GM19025 (cell line): ENCODE measurements around the gene ANAPC1.
"Not testable (repeated sequence)": the region's sequence is repeated elsewhere in the genome, so short reads cannot be mapped to it uniquely, and the experiment has no call there.

Experiments used
- ATAC-seq: cut with Tn5 transposase; IDR thresholded peaks from one replicate; pipeline ENCODE4 v1.9.1; 2021; ENCODE audit warnings: mild to moderate bottlenecking, low read depth, moderate library complexity; ENCODE audit not compliant: unreplicated experiment

ANAPC1 gene

DNA sequence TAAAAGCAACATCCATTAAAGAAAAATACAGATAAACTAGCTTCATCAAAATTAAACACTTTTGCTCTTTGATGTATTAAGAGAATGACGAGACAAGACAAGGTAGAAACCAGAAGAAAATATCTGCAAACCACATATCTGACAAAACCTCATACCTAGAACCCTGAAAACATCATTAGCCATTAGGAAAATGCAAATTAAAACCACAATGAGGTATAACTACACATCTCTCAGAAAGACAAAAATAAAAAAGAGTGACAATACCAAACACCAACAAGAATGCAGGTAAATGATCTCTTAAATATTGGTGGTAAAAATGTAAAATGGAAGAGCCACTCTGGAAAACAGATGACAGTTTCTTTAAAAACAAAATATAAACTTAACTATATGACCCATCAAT lies 53.5 kb downstream of the ANAPC1 start:
- not testable (repeated sequence) for ATAC-seq

DNA sequence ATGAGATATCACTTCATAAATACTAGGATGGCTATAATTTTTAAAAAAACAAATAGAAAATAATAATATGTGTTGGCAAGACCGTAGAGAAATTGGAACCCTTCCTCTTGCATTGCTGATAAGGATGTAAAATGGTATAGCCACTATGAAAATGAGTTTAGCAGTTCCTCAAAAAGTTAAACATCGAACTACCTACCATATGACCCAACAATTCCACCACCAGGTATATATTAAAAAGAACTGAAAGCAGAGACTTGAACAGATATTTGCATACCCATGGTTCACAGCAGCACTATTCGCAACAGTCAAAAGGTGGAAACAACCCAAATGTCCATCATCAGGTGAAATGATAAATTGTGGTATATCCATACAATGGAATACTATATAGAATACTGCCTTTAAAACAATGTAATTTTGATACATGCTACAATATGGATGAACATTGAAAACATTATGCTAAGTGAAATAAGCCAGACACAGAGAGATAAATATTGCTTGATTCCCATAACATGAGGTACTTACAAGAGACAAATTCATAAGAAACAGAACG lies 55.7 kb downstream of the ANAPC1 start:
- ATAC-seq = not testable (repeated sequence)

DNA sequence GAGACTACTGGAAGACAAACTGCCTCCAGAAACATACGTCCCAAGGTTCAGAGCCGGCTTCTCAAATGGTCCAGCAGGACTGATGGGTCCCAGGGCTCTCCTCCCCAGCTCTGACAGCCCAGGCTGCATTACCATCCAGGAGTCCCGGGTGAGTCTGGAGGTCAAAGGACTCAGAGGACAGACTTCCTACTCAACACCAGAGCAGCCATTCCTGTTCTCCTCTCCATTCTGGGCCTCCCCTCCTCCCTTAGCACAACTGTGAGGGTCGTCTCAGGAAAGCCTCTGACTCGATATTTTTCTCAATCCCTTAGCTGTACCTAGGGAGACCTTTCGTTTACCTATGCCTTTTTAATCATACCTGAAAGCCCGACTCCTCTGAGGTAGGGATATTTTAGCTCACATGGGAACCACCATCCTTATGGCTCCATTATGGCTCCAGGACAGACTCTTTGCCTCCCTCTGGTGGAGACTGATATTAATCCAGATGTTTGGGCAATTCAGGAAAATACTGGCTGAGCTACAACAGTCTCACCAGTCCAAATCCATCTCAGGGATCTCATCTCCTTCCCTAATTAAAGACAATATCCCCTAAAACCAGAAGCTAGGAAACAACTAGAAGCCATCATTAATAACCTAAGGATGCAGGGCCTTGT lies 70.9 kb downstream of the ANAPC1 start:
- ATAC-seq = not testable (repeated sequence)

DNA sequence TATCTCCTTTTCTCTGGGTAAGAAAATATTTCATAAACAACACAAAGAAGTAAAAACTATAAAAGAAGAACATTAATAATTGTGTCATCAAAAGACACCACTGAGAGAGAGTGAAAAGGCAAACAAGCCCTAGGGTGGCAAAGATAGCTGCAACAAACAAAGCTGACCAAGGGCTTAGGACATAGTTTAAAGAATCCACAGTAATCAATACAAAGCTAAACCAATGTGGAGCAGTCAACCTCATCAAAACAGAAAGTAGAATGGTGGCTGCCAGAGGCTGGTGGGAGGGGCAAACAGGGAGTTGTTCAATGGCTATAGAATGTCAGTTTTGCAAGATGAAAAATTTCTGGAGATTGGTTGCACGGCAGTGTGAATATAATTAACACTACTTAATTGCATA lies 93.4 kb downstream of the ANAPC1 start:
- not testable (repeated sequence) for ATAC-seq

DNA sequence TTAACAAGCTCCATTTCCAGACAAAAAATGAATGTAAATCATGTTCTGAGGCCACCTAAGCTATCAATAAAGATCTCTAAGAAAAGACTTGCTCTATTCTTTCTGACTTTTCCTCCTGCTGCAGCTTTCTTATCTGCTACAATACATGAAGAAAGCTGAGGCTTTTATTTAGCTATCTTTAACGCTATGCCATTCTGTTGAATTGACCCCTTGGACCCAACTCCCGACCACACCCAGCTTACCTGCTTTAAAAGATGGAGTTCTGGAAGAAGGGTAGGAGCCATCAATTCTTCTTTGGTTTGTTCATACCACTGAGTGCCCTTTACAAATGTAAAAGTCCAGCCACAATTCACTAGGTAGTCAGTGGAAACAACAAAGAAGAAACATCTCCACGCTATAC lies 99.9 kb downstream of the ANAPC1 start:
- ATAC-seq = not testable (repeated sequence)

DNA sequence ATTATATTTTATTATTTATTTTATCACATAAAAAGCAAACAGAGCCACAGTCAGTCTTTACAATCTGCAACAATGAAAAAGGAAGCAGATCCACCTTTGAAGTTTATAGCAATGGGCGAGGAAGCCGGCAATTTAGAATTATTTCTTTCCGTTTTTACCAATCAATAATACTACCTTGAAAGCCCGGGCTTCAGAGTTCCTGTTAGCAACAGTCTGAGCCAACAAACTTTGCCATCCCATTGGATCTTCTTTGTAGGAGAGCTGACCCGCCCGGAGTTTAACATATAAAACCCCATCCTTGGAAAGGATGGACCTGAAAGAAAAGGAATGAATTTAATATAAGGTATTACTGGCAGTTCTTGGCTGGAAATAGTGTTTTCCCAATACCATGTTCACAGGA lies 101.8 kb downstream of the ANAPC1 start:
- not testable (repeated sequence) for ATAC-seq

DNA sequence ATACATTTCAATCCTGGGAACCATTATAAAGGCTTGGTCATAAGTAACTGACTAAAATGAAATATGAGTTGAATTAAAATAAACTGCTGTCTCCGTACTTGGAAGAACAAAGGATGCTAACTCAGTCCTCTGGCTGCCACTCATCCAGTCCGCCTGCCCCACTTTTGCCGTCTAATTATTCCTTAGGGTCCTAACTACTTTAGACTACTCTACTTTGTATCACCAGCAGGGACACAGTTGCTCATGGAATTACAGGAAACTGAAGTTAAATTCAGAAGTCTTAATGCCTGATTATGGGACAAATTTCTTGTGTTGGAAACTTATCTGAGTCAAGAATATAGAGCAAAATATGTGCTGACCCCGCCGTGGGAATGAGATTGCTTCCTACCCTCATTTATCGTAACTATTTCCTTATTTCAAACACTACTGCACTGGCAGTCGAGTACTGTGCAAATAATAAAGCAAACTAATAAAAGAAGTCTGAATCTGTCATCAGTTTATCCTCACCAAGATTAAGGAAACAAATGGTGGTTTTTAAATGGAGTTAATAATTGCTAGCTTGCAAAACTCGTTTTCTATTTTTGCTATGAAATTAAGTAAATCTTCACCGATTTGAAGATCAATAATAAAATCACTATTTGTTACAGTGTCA lies 102.4 kb downstream of the ANAPC1 start:
- not testable (repeated sequence) for ATAC-seq

DNA sequence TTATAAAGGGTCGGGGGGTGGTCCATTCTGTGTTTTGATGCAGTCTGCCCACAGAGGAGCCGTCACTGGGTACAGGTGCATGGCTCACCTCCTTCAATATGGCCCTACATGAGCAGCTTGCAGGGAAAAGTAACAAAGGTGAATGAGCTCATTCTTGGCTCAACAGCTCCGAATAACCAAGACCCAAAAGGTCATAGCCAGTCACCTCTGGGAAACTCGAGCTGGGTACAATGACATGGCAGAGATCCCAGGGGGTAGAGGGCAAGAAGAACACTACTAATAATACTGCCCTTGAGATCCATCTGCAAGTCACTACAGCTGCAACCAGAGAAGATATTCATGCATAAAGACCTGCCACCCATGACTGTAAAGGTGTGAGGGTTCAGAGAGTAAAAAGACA lies 106.8 kb downstream of the ANAPC1 start:
- not testable (repeated sequence) for ATAC-seq

DNA sequence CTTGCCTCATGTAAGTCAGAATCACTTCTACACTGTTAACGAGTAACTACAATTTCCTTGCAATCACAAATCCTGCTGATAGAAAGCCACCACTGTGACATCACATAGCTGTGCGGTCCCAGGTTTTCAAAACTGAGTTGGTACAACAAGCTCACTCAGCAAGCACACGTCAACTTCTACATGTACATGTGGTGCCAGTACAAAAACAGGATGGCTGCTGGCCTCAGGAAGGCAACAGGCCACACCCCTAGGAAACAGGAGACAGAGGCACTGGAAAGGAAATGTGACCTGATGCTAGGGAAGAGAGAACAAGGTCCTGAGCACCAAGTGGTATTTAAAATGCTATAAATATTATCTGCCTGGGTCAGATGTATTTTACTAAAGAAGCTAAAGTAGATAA lies 107.7 kb downstream of the ANAPC1 start:
- ATAC-seq = not testable (repeated sequence)

DNA sequence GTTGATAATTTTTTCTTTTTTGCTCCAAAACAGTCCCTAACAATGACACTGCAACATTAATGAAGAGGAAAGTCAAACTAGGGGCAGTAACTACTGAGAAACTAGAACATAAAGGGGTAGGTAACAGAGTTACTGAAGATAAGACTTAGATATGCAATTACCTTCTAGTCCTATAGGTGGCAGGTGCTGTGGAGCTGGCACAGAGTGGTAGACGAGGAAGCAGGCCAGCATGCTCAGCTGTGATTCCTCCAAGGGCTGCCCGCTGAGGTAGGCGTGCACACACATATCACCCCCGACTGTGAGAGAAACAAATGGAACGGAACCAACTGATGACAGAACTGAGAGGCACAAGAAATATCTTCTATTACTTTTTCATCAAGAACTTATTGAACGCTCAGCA lies 111.8 kb downstream of the ANAPC1 start:
- ATAC-seq = not testable (repeated sequence)

DNA sequence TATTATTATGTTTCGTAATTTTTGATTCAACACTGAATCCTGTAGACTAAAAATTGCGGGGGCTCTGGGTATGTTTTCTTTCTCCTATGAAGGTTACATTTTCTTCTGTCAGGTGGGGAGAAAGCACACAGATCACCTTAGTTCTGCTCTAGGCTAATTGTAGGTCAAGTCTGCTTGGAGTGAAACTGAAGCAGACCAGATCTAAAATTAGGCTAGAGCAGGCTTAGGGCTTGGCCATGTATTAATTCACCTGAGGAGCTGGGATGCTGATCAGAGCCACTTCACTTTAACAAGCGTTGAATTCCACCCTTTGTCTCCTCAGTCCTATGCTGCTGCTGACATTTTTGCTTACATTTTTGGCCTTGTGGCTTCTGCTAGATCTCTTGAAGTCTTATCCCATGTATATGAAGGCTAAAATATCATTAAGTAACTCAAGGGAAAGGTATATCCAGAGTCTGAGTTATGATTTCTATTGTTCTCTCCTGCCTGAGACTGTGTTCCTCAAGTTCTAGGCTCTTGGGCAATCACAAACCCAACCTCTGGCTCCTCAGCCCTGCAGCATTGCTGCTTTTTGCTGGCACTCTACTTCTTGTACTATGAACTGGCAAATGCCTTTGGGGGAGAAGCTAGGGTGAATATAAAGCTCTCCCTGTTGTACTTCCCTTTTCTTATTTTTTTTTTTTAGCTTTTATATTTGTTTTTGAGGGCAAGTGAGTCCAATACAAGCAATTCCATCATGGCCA lies 112.9 kb downstream of the ANAPC1 start:
- not testable (repeated sequence) for ATAC-seq

DNA sequence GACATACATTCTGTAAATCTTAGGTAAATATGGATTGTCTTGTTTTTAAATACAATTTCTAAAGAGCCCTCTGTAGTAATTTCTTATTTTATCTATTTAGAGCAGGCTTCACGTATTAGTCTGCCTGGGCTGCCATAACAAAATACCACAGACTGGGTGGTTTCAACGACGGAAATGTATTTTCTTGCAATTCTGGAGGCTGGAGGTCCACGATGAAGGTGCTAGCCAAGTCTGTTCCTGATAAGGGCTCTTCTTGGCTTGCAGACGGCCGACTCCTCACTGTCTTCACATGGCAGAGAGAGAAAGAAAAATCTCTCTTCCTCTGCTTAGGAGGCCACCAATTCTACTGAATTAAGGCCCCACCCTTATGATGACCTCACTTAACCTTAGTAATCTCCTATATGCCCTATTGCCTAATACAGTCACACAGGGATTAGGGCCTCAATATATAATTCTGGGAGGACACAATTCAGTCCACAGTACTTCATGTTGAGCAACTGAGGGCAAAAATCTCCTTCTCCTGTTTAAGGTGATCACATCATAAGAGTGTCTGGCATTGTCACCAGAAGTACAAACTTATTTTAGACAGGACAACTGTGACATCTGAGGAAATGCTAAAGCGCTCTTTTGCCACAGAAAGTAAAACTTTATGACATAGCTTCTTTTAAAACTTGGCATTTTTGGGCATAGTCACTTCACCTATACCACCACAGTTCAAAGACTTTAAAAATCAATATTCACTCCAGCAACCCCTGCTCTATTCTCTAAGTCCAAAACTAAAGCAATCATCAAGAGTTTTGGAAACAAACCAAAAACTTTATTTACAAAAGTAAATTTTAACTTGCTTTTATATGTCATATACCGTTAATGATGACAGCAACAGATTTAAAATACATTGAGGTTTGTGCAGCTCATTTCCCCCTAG lies 115.5 kb downstream of the ANAPC1 start:
- ATAC-seq = not testable (repeated sequence)

DNA sequence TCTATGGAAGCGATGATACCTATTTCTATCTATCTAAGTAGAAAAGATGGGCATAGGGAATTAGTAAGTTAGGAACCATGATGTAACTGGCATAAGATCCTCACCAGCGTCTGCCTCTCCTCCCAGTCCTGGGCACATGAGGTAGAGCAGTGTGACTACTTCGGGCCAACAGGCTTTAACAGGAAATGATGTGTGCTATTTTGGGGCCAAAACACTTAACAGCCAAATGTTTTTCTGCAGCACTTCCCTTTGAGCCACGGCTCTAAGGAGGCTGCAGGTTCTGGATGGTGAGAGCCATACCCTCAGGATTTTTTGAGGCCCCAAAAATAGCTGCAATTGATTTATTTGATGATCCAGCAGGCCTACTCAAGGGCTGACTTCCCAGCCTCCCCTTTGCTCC lies 116.9 kb downstream of the ANAPC1 start:
- not testable (repeated sequence) for ATAC-seq

DNA sequence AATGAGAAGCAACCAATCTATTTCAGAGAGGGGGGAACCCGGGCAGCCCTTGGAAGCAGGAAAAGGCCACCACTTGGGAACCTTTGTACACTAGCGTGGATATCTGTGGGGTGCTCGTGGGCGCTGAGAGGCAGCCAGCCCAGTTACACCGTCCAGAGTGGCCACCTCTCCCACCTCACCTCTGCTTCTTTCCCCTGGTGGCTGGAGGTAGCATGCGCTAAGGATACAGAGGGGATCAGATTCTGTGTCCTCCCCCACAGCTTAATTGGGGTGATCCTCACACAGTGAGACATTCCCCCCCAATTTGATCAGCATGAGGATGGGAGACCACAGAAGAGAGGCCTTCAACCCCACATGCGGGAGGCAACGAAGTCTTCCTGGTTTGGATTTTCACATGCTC lies 117.7 kb downstream of the ANAPC1 start:
- not testable (repeated sequence) for ATAC-seq

DNA sequence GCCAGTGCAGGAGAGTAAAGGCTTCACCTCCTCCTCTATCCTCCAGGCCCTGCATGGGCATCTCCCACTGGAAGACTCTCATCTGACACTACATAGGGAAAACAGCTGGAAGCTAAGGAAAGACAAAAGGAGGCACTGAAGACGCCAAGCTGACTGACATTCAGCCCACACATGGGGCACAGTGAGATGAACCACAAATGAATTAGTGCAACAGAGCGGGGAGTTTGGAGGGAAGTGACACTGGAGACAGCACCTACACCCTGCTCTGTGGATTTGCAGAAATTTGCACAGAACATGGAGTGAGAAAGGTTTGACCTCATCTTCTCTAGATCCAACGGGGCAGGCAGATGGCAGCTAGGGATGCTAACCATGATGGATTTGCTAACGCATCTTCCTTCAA lies 119.8 kb downstream of the ANAPC1 start:
- not testable (repeated sequence) for ATAC-seq

DNA sequence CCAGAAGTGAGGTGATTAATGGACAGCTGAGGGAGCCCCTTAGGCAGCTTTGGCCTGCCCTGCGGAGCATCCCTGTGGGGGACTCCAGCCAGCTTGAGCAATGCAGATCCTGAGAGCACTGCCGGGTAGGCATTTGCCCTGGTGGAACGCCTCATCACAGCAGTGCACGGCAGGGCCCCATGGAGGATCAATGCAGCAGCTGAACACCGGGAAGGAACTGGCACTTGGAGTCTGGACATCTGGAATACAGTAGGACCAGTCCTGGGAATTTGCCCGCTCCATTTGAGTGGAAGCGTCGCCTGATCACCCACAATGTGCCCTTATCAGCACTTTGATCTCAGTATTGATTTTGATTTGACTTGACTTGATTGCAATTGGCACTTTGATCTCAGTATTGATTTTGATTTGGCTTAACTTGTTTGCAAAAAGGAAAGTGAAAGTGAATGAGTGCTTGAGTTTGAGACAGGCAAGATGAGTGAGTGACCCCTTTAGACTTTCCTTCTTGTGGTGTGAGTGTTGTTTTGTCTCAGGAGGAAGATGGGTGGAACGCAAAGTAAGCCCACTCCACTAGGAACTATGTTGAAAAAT lies 123.2 kb downstream of the ANAPC1 start:
- not testable (repeated sequence) for ATAC-seq

DNA sequence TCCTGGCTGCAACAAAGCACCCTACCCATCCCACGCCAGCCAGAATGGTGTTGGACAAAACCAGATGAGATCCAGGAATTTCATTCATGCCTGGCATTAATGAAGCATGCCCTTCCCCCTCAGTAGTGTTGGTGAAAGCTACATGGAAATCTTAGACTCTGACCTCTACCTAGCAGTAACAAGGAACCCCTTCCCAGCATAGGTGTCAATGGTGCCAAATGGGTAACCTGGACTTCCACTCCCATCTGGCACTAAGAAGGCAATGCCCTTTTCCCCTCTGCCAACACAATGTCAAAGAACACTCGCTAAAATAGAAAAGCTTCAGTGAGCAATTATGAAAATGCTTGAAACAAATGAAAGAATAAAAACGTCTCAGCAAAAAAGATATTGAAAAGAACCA lies 131.5 kb downstream of the ANAPC1 start:
- ATAC-seq = not testable (repeated sequence)

DNA sequence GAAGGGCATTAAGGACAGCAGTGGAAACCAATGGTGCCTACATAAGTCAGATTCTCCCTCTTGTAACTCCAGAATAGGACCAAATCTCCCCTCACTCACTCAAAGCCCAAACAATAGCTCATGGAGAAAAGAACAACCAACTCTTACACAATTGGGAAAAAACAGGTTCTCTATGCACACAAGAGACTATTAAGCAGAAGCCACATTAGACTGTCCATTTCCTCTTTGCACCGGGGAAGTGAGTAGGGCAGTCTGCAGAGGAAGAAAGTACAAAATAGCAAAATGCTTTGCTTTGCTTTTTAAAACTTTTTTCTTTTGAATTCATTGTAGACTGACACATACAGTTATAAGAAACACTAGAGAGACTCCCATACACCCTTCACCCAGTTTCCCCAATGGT lies 133.4 kb downstream of the ANAPC1 start:
- not testable (repeated sequence) for ATAC-seq

DNA sequence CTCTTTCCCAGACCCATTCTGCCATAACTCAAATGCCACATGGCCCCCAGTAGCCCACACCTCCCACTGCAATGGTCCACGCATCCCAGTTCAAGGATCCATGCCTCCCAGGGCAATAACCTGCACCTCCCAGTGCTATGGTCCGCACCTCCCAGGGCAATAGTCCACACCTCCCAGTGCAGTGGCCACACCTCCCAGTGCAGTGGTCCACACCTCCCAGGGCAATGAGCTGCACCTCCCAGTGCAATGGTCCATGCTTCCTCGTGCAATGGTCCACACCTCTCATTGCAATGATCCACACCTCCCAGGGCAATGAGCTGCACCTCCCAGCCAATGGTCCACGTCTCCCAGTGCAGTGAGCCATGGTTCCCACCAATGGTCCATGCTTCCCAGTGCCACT lies 135.6 kb downstream of the ANAPC1 start:
- not testable (repeated sequence) for ATAC-seq
